HT1080 (cell line): ENCODE data around the gene GRIK5. TPM values are rescaled to one million over a fixed set of nuclear protein-coding genes. Genes with fewer than 3 reads are reported as not detected.

ENCODE experiments used
- DNase-seq: peaks from one replicate; pipeline ENCODE4 v3.0.0-alpha.2; 2015; ENCODE audit warnings: low read depth
- polyA plus RNA-seq, 2 experiments: library from polyadenylated mRNA; depleted of rRNA; stranded (reverse); fragments of >200 nt; gene quantifications; 2 replicates each; pipeline ENCODE4 v1.2.3, GENCODE V29; 2015
- total RNA-seq: library from RNA; depleted of rRNA; stranded (reverse); fragments of >200 nt; shearing (Covaris generic); gene quantifications from 2 replicates; pipeline ENCODE4 v1.2.3, GENCODE V29; 2014; rRNA removed

GRIK5 gene
- not detected in 2 replicates for total RNA-seq
- polyA plus RNA-seq (2015; cell fraction: cytosol; rRNA removed), result 0.02 and 0.05 TPM in 2 replicates
- polyA plus RNA-seq (2015; cell fraction: nucleus; rRNA removed), result 0.28 and 2.2 TPM in 2 replicates

- DNase-seq, result no peak
Measured at GRCh38 chr19:42069619-42070351, at the start of gene GRIK5. Gene GRIK5 (minus strand): TSS chr19:42070206. CDS start chr19:42065770, 4,436 bp downstream.

DNA sequence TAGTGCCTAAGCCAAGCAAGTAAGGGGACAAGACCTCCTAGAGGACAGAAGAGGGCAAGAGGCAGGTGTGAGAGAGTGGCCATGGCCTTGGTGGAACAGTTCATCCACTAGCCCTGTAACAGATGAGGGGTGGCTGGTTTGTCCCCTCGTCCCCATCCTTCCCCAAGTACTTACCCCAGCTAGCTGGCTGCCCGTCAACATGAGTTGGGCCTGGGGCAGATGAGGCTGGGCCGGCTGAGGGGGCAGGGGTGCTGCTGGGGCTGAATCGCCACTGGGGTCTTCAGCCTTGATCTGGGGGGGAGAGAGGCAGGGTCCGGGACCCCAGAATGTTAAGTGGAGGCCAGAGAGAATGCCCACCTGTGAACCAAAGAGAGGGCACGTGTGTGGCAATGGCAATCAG lies 47.1 kb upstream of the GRIK5 start:
- no peak for DNase-seq

GRCh38 chr19:42116308-42117075 lies 46.5 kb upstream of the GRIK5 start:
- DNase-seq, result no peak

- no peak for DNase-seq
Measured at GRCh38 chr19:42115705-42116104, 45.7 kb upstream of the GRIK5 start.

GRCh38 chr19:42115219-42115618 lies 45.2 kb upstream of the GRIK5 start:
- no peak for DNase-seq

- peak; percentile 45 for DNase-seq
Measured at GRCh38 chr19:42114412-42114811, 44.4 kb upstream of the GRIK5 start.

DNA sequence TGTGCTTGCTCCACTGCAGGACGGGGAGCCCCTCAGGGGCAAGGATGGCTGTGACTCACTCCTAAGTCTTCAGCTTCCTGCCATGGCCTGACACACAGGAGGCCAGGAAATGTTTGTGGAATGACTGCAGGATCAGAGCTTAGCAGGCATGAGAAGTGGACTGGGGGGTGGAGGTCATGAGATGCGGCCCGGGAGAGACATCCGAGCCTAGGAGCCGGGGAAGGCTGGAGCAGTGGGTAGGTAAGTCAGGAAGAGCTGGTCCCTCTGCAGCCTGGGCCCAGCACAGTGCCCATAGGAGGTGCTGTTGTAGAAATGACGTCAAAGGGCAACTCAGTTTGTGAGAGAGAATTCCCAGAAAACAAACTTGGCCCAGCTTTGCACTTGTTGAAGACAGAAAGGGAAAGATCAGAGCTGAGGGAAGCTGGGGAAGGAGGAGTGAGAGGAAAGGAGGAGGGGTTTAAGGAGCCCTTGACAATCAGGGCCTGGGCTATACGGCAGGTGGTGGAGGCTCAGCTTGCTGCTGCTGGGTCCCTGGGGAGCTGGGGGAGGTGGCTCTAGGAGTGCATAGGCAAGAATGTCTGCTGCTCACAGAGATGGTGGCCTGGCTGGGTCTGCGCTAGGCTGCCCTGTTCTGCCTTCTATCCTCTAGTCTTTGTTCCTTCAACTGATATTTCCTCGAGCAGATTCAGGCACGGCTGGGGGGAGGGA lies 43.8 kb upstream of the GRIK5 start:
- DNase-seq, result peak; percentile 100

DNA sequence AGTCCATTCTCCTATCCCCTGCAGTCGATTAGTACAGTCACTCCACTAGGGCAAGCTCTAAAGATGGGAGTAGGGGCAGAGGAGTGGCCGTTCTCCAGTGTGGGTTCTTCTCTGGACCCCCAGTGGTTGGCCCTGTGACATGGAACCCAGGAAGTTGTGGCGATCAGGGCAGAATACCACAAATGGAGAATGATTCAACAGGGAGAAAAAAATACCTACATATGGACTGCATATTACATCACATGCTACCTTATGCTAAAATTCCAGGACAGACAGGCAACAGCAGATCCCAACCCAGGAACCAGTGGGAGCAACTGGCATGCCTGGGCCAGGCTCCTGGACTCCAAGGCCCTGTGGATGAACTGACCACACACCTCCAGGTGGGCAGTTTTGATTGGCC lies 41.8 kb upstream of the GRIK5 start:
- DNase-seq, result peak; percentile 83

GRCh38 chr19:42111384-42111783 lies 41.4 kb upstream of the GRIK5 start:
- peak; percentile 90 for DNase-seq

DNA sequence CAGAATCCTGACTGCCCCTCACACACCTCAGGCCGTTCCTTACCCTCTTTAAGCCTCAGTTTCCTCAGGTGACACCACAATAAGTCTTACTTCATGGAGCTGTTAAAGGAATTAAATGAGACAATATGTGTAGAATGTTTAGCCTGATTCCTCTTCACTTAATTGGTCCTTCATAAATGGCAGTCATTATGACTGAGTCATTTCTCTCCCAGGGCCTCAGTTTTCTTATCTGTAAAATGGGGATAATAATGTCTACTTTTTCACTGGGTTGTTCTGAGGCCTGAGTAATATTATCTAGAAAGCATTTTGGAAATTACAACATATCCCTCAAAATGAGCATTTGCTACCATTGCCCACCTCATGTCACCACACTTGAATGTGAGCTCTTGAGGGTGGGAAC lies 40.7 kb upstream of the GRIK5 start:
- no peak for DNase-seq

DNA sequence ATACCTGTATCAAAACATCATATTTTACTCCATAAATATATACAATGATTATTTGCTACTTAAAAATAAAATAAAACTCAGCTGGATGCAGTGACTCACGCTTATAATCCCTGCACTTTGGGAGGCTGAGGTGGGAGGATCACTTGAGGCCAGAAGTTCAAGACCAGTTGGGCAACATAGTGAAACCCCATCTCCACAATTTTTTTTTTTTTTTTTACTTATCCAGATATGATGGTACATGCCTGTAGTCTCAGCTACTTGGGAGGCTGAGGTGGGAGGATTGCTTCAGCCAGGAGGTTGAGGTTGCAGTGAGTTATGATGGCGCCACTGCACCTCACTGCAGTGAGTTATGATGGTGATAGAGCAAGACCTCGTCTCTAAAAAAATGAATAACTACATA lies 39.9 kb upstream of the GRIK5 start:
- no peak for DNase-seq

- peak; percentile 83 for DNase-seq
Measured at GRCh38 chr19:42108527-42109389, 38.8 kb upstream of the GRIK5 start.

DNA sequence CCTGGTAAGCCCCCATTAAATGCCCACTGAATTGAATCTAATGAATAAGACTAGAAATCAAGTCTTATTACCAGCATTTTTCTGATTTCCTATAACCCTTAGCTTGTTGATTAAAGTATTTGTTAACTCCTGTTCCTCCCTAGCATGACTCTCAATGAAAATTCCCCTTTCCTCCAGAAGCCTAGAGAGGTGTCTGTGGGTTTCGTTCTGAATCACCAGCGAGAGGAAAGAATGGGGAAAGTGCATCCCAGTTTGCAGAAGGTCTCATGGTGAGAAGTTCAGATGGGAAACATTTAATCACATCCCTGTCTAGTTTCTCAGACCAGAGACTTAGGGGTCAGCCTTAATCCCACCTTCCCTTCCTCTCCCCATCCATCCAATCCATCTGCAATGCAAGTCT lies 35.4 kb upstream of the GRIK5 start:
- DNase-seq, result no peak

GRCh38 chr19:42102877-42103276 lies 32.9 kb upstream of the GRIK5 start:
- DNase-seq, result no peak

DNA sequence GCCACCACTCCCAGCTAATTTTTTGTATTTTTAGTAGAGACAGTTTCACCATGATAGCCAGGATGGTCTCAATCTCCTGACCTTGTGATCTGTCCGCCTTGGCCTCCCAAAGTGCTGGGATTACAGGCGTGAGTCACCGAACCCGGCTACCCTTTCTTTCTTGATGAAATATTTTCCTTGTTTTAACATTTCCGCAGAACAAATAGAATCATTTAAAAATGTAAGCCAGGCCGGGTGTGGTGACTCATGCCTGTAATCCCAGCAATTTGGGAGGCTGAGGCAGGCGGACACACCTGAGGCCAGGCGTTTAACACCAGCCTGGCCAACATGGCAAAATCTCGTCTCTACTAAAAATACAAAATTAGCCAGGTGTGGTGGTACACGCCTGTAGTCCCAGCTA lies 30.2 kb upstream of the GRIK5 start:
- peak; percentile 29 for DNase-seq

- DNase-seq, result no peak
Measured at GRCh38 chr19:42099336-42099925, 29.4 kb upstream of the GRIK5 start.

GRCh38 chr19:42098781-42099180 lies 28.8 kb upstream of the GRIK5 start:
- no peak for DNase-seq

DNA sequence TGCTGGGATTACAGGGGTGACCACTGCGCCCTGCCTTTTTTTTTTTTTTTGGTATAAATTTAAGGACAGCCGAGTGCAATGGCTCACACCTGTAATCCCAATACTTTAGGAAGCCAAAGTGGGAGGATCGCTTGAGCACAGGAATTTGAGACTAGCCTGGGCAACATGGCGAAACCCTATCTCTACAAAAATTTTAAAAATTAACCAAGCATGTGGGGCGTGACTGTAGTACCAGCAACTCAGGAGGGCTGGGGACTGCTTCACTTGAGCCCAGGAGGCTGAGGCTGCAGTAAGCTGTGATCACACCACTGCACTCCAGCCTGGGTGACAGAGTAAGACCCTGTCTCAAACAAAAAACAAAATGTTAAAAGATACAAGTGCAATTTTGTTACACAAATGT lies 27.5 kb upstream of the GRIK5 start:
- no peak for DNase-seq

DNA sequence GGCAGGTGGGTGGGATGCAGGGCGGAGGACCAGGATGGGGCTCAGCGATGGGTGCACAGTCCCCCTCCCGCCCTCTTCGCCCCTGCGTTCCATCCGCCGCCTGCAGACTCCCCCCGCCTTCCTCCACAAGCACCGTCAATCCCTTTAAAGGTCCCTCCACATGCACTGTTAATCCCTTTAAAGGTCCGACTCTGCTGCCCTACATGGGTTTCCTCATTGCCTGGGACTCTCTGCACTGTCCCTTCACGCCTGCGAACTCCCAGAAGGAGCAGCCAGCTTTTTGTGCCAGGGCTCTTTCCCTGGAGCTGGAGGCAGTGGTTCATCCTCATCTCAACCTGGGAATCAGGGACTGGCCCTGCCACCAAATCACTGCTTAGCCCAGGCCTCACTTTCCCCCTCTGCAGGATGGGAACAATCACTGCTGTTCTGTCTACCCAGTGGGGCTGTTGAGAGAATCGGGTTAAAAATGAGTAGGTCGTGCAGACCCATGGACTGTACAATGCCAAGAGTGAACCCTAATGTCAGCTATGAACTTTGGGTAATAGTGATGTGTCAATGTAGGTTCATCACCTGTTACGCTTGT lies 26.3 kb upstream of the GRIK5 start:
- no peak for DNase-seq

DNA sequence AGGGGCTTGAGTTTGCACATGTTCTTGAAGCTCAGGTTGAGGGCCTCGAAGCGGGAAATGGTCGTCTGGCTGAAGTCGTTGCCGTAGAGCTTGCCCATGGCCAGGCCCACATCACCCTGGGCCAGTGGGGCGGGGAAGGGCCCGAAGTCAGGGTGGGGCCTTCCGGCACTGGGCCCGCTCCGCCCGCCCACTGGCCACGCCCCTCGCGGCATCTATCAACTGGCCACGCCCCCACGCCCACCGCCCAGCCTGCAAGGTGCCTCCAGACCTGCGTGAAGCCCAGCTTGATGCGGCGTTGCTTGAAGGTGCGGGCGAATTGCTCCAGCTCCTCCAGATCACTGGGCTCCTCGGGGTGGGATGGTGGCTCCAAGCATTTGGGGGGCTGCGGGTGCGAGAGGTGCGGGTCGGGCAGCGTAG lies 25.8 kb upstream of the GRIK5 start:
- no peak for DNase-seq
